Measurements from ENCODE around the gene OSBPL1A. TPM values are rescaled to one million over a fixed set of nuclear protein-coding genes. Genes with fewer than 3 reads are reported as not detected.
"Not testable (repeated sequence)": the region's sequence is repeated elsewhere in the genome, so short reads cannot be mapped to it uniquely, and the experiment has no call there.

Gene OSBPL1A
- polyA plus RNA-seq, 1 donor, result 47.1 TPM

DNA sequence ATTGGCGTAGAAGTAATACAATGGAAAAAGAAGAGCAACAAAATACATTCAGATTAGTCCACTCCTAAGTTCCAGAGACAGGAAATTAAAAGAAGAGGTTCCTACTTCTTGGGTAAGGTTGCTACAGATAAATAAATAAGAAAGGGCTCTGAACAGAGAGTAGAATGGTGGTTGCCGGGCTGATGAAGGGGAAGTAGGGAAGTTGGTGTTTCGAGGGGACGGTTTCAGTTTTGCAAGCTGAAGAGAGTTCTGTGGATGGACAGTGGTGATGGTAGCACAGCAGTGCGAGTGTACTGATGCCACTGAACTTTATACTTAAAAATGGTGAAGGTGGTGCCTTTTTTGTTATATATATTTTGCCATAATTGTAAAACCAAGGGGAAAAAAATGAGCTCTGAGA lies 210.6 kb downstream of the OSBPL1A start:
- no peak for DNase-seq (ENCODE audit: low read depth)

DNA sequence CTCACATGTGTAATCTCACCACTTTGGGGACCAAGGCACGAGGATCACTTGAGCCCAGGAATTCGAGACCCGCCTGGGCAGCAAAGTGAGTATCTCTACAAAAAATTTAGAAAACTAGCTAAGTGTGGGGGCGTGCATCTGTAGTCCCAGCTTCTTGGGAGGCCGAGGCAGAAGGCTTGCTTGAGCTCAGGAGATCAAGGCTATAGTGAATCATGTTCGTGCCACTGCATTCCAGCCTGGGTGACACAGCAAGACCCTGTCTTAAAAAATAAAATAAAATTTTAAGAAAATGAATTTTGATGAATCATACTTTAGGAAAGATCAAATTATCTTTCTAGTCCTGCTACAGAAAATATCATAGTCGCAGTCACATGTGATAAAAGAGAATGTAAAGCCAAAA lies 211.8 kb downstream of the OSBPL1A start:
- DNase-seq (ENCODE audit: low read depth), result no peak

DNA sequence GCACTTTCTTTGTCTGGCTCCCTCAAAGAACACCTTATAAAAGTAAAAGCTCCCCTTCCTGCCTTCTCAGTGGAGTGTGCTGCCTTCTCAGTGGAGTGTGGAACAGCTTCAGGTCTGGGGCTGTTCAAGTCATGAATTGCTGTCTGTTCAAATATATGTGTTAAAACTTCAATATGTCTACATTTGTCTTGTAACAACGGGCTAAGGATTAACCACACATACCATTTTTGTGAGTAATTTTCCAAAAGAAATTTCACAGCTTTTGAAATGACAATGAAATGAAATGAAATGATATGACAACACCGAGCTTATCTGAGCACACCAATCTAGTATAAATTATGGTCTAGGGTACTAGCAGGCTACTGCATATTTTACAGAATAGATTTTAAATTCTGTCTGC lies 215.8 kb downstream of the OSBPL1A start:
- DNase-seq (ENCODE audit: low read depth), result no peak

DNA sequence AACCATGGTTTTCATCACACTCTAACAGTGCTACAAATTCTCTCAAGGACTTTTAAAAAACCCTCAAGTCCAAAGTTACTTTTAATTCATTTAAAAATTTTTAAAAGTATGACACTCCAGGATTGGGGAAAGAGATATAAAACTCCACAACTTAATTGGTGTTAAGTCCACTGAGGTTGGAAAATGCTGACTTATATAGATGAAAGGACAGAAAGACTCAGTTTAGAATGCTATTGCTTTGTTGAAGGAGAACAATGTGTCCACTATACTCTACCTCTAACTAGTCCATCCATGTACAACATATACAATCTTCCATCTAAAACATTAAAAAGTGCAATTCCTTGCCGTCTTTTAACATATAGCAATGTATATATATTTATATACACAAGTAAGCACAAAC lies 217.6 kb downstream of the OSBPL1A start:
- DNase-seq (ENCODE audit: low read depth), result no peak

DNA sequence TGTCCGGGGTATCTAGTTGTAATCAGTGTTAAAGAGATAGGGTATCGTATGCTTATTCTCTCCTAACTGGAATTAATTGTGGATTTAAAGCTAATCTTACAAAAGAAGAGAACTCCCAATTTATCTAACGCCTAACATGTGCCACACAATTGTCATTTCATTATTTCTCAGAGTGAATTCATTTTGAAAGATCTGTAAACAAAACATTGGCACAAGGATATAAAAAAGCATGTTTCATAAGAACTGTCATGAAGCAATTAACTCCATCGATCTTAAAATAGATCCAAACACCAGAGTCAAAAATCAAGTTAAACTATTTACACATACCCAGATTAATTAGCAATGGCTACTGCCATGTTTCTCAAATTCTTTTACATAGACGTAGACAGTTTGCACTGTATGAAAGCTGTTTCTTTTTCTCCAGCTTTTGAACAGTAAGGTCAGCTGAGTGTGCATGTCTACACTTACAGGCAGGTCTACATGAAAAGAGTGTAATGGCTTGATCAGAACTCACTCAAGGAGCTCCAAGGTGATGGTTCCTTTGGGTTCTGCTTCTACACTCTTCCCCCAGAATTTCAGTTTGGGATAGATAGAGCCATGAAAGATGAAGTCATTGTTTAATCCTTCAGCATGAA lies 220.0 kb downstream of the OSBPL1A start:
- DNase-seq (ENCODE audit: low read depth), result no peak

DNA sequence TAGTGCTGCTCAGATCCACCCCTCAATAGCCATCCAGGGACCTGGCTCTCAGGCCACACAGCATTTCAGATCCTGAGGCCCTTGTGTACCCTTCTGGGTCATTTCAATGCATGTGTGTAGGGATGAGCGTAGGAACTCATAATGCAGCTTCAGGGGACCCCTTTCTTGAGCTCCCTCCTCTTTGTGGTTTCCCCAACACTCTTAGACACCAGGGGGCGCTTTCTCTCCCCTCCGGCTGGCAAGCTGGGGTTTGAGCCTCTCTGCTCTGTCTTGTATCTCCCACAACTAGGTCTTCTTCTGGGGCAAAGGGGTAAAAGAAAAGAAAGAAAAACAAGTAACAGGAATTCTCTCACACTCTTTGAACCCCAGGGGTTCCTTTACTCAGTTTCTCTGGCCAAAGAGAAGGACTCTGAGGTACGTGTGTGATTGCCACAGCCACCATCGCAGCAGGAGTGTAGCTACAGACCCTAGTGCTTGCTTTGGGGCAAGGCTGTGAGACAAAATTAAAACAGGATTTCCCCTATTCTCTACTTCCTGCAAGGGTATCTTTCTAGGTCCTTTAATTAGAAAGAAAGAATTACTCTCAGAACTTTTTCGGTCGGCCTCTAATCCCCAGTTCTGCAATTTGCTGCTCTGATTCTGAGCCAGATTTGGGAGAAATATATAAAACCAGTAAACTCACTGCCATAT lies 220.8 kb downstream of the OSBPL1A start:
- DNase-seq (ENCODE audit: low read depth), result no peak

DNA sequence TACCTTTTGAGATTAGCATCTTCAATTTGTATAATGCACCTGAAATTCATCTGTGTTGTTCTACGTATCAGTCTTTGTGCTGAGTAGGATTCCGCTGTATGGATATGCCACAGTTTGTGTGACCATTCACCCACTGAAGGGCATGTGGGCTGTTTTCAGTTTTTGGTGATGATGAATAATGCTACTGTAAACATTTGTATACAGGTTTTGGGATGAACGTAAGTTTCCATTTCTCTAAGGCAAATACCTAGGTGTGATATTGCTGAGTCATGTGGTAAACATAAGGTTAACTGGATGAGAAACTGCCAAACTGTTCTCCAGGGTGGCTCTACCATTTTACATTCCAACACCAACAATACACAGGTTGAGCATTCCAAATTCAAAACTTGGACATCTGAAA lies 223.6 kb downstream of the OSBPL1A start:
- DNase-seq (ENCODE audit: low read depth), result no peak

DNA sequence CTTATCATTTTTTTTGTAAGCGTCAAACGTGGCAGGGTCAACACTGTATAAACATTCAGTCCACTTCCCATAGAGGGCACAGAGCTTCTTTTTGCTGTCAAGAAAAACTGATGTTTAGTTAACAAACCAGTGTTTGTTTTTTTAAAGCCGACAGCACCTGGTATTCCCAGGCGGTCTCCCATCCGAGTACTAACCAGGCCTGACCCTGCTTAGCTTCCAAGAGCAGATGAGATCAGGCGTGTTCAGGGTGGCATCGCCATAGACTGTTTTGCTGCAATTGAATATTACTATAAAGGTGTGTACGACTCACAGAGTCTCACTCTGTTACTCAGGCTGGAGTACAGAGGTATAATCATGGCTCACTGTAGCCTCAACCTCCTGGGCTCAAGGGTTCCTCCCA lies 227.3 kb downstream of the OSBPL1A start:
- DNase-seq (ENCODE audit: low read depth), result no peak

DNA sequence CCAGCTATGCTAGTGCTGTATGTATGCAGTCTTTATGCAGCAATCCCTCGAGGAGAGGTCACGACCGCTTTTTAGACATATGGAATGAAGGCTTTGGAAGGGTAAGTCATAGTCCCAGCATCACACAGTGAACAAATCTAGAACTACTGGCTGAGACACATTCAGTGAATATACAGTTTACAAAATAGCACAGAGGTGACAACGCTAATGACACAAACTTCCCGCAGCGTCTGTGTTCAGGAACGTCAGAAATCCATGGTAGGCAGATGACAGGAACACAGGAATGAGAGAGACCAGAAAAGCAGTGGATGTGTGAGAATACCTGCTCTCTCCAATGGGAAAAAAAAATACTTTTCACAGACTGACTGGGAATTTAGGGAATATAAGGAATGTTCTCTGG lies 229.1 kb downstream of the OSBPL1A start:
- DNase-seq (ENCODE audit: low read depth), result no peak

DNA sequence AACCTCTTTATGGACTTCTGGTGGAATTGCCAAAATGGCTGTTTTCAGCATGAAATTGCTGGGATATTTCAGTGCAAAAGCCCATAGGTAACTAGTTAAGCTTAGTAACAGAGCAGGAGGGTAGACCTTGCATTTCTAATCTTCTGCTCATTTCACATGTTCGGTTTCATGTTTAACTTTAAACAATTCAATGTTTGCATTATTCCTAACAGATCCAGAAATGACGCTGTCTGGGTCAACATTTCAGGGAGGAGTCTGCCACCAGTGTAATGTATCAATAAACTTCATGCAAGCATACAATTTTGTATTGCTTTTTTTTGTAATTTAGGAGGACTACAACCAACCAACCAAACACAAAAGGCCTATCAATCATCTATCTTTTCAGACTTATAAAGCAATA lies 236.3 kb downstream of the OSBPL1A start:
- DNase-seq (ENCODE audit: low read depth), result no peak

DNA sequence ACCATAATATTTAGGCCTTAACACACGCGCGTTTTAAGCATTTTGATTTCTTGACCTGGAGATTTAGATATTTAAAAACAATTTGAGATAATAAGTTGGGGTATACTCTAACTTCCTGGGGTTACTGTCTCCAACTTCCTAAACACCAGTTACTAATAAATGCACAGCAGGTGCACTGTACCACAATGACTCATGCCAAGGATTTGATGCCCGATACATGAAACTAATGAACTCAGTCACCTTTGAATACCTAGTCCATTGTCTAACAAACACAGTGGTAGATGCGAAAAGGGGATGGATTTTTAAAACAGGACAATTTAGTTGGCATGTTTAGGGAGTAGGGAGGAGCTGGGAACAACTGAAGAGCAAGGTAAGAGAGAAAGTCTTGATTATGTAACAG lies 237.5 kb downstream of the OSBPL1A start:
- no peak for DNase-seq (ENCODE audit: low read depth)

DNA sequence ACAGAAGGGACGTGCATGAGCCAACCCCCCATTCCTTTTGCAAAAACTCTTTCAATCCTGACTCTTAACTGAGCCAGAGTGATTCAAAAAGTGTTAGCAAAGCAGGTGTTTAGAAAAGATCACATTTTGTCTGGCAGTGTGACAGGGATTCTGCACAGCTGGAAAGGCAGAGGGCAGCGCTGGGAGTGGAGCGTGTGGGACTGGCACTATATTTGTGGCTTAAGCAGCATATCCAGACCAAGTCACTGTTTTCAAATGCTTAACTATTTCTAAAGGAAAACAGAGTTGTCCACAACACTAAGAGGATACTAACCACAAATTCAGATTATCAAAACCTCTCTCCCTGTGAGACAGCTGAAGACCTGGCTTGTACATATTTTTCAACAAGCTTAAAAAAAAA lies 239.8 kb downstream of the OSBPL1A start:
- no peak for DNase-seq (ENCODE audit: low read depth)

DNA sequence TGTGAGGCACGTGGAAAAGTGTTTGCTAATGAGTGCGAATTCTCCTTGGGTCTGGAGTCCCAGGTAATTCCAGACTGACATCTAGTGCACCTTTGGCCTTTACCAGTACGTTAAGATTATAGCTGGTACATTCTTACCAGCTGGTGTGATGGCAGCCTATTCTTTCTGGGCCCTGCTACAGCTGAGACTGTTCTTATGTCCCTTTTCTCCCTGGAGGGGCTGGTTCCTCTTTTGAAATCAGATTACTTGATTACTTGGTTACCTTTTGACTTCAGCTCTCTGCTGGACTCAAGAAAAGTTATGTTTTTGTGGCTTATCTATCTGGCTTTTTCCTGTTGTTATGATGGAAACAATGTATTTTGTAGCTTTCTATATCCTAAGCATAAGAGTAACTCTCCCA lies 244.2 kb downstream of the OSBPL1A start:
- no peak for DNase-seq (ENCODE audit: low read depth)

DNA sequence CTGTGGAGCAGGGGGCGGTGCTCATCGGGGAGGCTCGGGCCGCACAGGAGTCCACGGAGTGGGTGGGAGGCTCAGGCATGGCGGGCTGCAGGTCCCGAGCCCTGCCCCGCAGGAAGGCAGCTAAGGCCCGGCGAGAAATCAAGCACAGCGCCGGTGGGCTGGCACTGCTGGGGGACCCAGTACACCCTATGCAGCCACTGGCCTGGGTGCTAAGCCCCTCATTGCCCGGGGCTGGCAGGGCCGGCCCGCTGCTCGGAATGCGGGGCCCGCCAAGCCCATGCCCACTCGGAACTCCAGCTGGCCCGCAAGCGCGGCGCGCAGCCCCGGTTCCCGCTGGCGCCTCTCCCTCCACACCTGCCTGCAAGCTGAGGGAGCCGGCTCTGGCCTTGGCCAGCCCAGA lies 248.0 kb downstream of the OSBPL1A start:
- DNase-seq (ENCODE audit: low read depth), result not testable (repeated sequence)

DNA sequence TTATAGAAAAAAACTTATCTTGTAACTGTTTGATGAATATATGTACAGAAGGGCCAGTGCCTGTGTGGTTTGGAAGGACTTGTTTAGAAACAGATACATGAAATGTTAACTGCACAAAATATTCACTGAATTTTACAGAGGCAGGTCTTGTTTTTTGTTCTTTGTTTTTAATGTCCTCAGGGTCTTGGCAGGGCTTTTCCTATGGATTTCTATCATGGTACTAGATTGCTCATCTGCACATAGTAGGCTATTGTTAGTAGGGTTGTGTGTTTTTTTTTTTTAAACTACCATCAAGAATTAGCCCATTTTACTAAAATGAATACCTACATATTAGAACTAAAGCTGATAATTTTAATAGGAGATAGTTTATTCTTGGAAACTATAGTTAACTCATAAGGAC lies 255.2 kb downstream of the OSBPL1A start:
- no peak for DNase-seq (ENCODE audit: low read depth)

DNA sequence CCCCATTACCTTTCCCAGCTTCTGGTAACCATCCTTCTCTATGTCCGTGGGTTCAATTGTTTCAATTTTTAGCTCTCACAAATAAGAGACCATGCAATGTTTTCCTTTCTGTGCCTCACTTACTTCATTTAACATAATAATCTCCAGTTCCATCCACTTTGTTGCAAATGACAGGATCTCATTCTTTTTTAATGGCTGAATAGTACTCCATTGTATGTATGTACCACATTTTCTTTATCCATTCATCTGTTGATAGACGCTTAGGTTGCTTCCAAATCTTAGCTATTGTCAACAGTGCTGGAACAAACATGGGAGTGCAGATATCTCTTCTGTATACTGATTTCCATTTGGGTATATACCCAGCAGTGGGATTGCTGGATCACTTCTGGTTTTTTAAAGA lies 256.9 kb downstream of the OSBPL1A start:
- DNase-seq (ENCODE audit: low read depth), result no peak

DNA sequence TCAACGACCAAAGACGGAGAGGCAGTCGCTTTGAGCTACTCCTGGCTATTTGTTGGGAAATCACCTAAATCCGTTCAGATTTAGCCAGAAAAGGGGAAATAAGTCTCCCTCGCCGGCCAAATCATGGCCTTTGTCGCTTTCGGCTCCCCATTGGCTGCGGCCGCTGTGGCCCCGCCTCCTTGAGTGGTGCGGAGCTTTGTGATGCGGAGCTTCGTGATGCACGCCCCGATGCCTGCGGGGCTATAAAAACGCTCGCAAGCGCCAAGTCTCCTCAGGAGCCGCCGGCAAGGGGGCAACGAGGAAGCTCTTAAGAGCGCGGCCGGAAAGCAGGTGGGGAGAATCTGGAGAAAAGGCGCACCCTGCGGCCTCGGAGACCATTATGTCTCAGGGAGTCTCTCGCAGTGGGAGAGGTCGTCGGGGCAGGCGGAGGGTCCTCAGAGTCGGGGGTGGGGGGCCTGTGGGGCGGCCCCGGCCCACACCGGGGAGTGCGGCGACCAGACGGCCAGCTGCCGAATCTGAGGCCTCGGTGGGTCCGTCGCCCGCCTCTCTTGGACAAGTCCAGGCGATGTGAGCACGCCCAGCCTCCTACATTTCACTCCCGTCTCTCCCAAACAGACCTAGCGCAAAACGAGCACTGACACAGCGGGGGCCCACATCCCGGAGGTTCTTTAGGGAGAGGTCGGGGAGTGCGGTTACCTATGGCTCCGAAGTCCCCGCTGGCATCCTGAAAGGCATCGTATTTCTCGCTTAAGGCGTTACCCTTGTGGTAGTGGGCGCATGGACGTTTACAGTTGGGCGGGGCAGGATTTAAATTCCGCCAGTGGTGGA lies 258.6 kb downstream of the OSBPL1A start, which contains the start of gene CABYR:
CABYR (plus strand) TSS at position 274 of the 828 bp plus-strand sequence. CDS start 4,053 bp downstream, outside the sequence.
- DNase-seq (ENCODE audit: low read depth), result peak; percentile 22

DNA sequence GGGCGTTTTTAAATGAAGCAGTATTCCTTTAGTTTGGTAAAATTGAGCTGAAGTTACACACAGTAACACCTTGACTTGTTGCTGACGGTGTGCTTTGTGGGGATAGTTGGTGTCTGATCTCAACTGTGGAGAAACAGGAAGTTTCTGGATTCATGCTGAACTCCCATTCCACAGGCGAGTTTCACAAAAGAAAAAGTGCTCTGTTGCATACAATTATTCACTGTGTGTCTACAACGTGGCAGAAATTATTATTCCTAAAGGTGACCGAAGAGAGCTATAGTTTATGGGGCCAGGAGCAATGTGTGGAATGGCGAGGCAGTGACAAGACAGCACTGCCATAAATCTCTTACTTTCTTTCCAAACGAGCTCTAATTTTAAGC lies 259.2 kb downstream of the OSBPL1A start:
- no peak for DNase-seq (ENCODE audit: low read depth)

DNA sequence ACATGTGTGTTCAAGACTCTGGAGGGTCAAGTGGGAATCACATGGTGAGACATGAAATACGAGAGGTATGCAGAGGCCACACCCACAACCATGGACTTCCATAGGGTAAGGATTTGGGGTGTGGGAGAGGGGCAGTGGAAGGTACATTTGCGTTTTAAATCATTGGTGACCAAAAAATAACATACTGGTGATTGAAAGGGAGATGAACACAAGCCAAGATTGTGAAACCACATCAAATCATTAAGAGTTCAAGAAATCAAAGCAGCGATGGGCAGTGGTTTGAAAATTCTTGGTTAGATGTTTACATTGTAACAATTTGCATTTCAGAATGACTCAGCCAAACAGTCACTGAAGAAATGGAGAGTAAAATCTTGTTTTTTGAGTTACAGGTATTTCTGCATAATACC lies 260.7 kb downstream of the OSBPL1A start:
- no peak for DNase-seq (ENCODE audit: low read depth)

DNA sequence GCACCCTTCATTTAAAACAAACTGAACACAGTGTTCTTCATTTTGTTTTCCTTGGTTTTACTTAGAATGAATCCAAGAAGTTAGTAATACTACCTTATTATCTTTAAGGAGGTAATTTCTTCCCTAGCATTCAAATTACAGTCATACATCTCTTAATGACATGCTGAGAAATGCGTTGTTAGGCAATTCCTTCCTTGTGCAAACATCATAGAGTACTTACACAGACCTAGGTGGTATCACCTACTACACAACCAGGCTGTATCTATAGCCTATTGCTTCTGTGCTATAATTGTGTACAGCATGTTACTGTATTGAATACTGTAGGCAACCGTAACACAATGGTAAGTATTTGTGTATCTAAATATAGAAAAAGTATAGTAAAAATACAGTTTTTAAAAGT lies 267.1 kb downstream of the OSBPL1A start:
- no peak for DNase-seq (ENCODE audit: low read depth)

DNA sequence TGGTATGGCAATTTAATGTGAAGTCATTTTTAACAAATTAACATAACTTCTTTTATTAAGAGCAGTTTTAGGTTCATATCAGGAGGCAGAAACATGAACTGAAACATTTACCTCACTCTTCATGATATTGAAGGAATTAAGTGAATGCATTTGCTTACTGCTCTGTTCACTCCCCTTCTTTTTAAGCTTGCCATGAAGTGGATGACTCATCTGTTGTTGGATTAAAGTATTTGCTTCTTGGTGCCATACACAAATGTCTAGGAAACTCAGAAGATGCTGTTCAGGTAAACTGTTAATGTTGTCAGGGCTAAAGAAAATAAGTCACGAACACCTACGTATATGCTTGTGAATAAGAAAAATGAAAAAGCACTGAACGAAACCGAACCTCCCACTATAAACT lies 268.9 kb downstream of the OSBPL1A start:
- DNase-seq (ENCODE audit: low read depth), result no peak

DNA sequence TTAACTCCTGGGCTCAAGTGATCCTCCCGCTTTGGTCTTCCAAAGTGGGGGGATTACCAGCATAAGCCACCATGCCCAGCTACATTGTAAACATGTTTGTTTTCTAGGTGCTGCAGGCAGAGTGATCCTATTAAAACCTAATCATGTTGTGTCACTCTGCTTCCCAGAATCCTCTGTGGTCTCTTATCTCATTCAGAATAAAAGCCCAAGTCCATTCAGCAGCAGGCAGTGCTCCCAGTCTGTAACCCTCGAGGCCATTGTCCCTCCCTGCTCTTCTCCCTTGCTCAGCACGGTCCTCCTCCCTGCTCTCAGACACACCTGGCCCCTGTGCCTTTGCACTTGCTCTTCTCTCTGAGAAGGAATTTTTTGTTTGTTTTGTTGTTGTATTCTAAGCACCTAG lies 269.9 kb downstream of the OSBPL1A start:
- no peak for DNase-seq (ENCODE audit: low read depth)

Data from forelimb muscle (tissue), 1 donor.